Endothelial cell of umbilical vein (primary cell): ENCODE data around the gene TMEM178B. TPM values are rescaled to one million over a fixed set of nuclear protein-coding genes. Genes with fewer than 3 reads are reported as not detected.

Experiments
- BruUV-seq: library from RNA; stranded (reverse); fragments of 400-500 nt; replicated peaks from 2 replicates; lab custom pipeline; 2021; lab: Mats Ljungman, UMichigan
- CTCF ChIA-PET: fragments of 300-600, 350-600 bp; sonication (Branson Sonifier 250); formaldehyde crosslinking; loops from one replicate; lab custom pipeline; 2021; ENCODE audit warnings: antibody characterized with exemption, inconsistent platforms; lab: Charles Lee
- POLR2A ChIA-PET: fragments of 300-600, 350-600 bp; sonication (Branson Sonifier 250); formaldehyde crosslinking; loops from one replicate; lab custom pipeline; 2021; ENCODE audit warnings: antibody characterized with exemption, inconsistent platforms; lab: Charles Lee
- DNase-seq: peaks from one replicate; pipeline ENCODE4 v3.0.0-alpha.2; 2011; ENCODE audit warnings: low read depth, low spot score
- FAIRE-seq: peaks from 2 replicates; lab custom pipeline; 2011; peaks lifted over from hg19 to GRCh38; lab: Jason Lieb, UNC
- H2AFZ ChIP-seq: 2 replicates; pipeline ENCODE4 v1.6.0; 2012; ENCODE audit warnings: low read depth, low read length, control low read depth, inconsistent platforms
- H3K27ac ChIP-seq: 2 replicates; pipeline ENCODE4 v1.5.1; 2011; ENCODE audit warnings: low read depth, mild to moderate bottlenecking, control low read depth, low read length, moderate library complexity; ENCODE audit not compliant: insufficient read depth
- H3K27me3 ChIP-seq, 2 experiments: 2 replicates each; pipeline versions ENCODE4 v1.6.0 to v1.6.1; 2011; ENCODE audit warnings: low read length in 2 of 2, mixed read lengths in 1 of 2; ENCODE audit not compliant: control insufficient read depth in 2 of 2, insufficient read depth in 2 of 2
- H3K36me3 ChIP-seq, 2 experiments: 2 replicates in 1 of 2; 3 replicates in 1 of 2; pipeline ENCODE4 v1.5.1; 2011; ENCODE audit warnings: low read length in 2 of 2, mild to moderate bottlenecking in 1 of 2, moderate library complexity in 1 of 2; ENCODE audit not compliant: control insufficient read depth in 2 of 2, insufficient read depth in 2 of 2; ENCODE audit errors: extremely low read depth in 1 of 2
- H3K4me1 ChIP-seq: 3 replicates; pipeline ENCODE4 v1.5.1; 2011; ENCODE audit warnings: mild to moderate bottlenecking, low read length; ENCODE audit not compliant: control insufficient read depth, insufficient read depth; ENCODE audit errors: extremely low read depth
- H3K4me2 ChIP-seq: 2 replicates; pipeline ENCODE4 v1.6.1; 2011; ENCODE audit warnings: low read length, control low read depth, mixed read lengths; ENCODE audit not compliant: insufficient read depth
- H3K4me3 ChIP-seq, 3 experiments: fragments of 200-600 bp in 1 of 3; sonication (generic), shearing (Covaris generic) in 1 of 3; replicated peaks in 1 of 3; 2 replicates each; pipeline ENCODE4 v1.5.1; 2011 to 2016; ENCODE audit warnings: control low read depth in 3 of 3, low read length in 3 of 3, mild to moderate bottlenecking in 2 of 3, inconsistent platforms in 1 of 3, low read depth in 1 of 3, moderate library complexity in 1 of 3; ENCODE audit not compliant: insufficient read depth in 1 of 3
- H3K79me2 ChIP-seq: 2 replicates; pipeline ENCODE4 v1.6.0; 2012; ENCODE audit warnings: low read length, inconsistent platforms; ENCODE audit not compliant: control insufficient read depth, insufficient read depth
- H3K9ac ChIP-seq: replicated peaks from 2 replicates; pipeline ENCODE3; 2011; ENCODE audit warnings: low read length, control low read depth; ENCODE audit not compliant: insufficient read depth; ENCODE audit errors: extremely low read depth
- H3K9me1 ChIP-seq: replicated peaks from 3 replicates; pipeline ENCODE4 v1.6.0; 2011; ENCODE audit warnings: mild to moderate bottlenecking, low read length; ENCODE audit not compliant: control insufficient read depth, insufficient read depth; ENCODE audit errors: extremely low read depth
- H3K9me3 ChIP-seq: replicated peaks from 2 replicates; pipeline ENCODE4 v1.5.1; 2012; ENCODE audit warnings: low read length, inconsistent platforms; ENCODE audit not compliant: control insufficient read depth, insufficient read depth
- H4K20me1 ChIP-seq: replicated peaks from 2 replicates; pipeline ENCODE3; 2011; ENCODE audit warnings: mild to moderate bottlenecking, low read length; ENCODE audit not compliant: control insufficient read depth, insufficient read depth; ENCODE audit errors: extremely low read depth
- EZH2 ChIP-seq: IDR thresholded peaks from 2 replicates; pipeline ENCODE4 v1.6.1; 2012; ENCODE audit warnings: borderline replicate concordance, low read depth, mild to moderate bottlenecking, moderate library complexity, low read length, inconsistent platforms; ENCODE audit not compliant: severe bottlenecking
- FOS ChIP-seq: IDR thresholded peaks from 2 replicates; pipeline ENCODE4 v1.6.1; 2011; ENCODE audit warnings: mild to moderate bottlenecking, low read length, moderate library complexity, borderline replicate concordance; ENCODE audit not compliant: insufficient read depth
- GATA2 ChIP-seq: IDR thresholded peaks from 2 replicates; pipeline ENCODE4 v1.7.0; 2011; ENCODE audit warnings: low read depth, mild to moderate bottlenecking, moderate library complexity, mixed read lengths, low read length; ENCODE audit not compliant: insufficient read length, insufficient read depth
- JUN ChIP-seq: IDR thresholded peaks from 2 replicates; pipeline ENCODE4 v1.6.1; 2011; ENCODE audit warnings: borderline replicate concordance, low read depth; ENCODE audit not compliant: insufficient read length, insufficient read depth
- MYC ChIP-seq: IDR thresholded peaks from one replicate; pipeline ENCODE4 v1.6.1; 2011; ENCODE audit warnings: mild to moderate bottlenecking, low read depth, low read length
- POLR2A ChIP-seq: IDR thresholded peaks from 2 replicates; pipeline ENCODE4 v1.6.1; 2012; ENCODE audit warnings: low read depth, mild to moderate bottlenecking, control low read depth, low read length
- POLR2AphosphoS5 ChIP-seq: IDR thresholded peaks from 2 replicates; pipeline ENCODE4 v1.6.1; 2012; ENCODE audit warnings: low read depth, mild to moderate bottlenecking, control low read depth, low read length, moderate library complexity; ENCODE audit not compliant: insufficient read depth
- dilution Hi-C: fragments of 300-500 bp; cut with MboI; formaldehyde crosslinking; loops from one replicate; pipeline ENCODE4 v1.15.0; 2019; ENCODE audit warnings: low sequenced_read_pairs; ENCODE audit not compliant: extremely low pct_ligation_motif_present
- intact Hi-C: fragments of 100-400 bp; cut with micrococcal nuclease; formaldehyde crosslinking; loops from one replicate; pipeline ENCODE4 v1.10.0; 2022
- polyA plus RNA-seq, 4 experiments: library from polyadenylated mRNA; depleted of rRNA in 3 of 4; stranded (reverse) in 3 of 4; unstranded in 1 of 4; fragments of >200 nt; gene quantifications; 2 replicates each; pipeline versions ENCODE4 v1.2.1 to v1.2.3, GENCODE V29; 2011 to 2012; ENCODE audit warnings: missing spikeins in 1 of 4
- total RNA-seq: library from RNA; stranded (reverse); gene quantifications from 2 replicates; pipeline ENCODE4 v1.2.3, GENCODE V29; 2021
- TF ChIP-seq, protein P1 (sequence below), 2 donors: IDR thresholded peaks; 1 replicate in 1 of 2; 2 replicates in 1 of 2; pipeline ENCODE4 v1.5.1; 2011; ENCODE audit warnings: low read length in 2 of 2, mild to moderate bottlenecking in 2 of 2, moderate library complexity in 2 of 2, control low read depth in 1 of 2, inconsistent platforms in 1 of 2, low read depth in 1 of 2; ENCODE audit not compliant: insufficient read depth in 1 of 2; ENCODE audit errors: extremely low read depth in 1 of 2
- TF ChIP-seq, protein P2 (sequence below): IDR thresholded peaks from 2 replicates; pipeline ENCODE4 v1.6.1; 2011; ENCODE audit not compliant: insufficient read depth, insufficient read length

Gene TMEM178B
- total and polyA plus RNA-seq, 2 donors (not counting 3 experiments of a cell fraction or from before 2014, with no cell fraction given), result not detected

DNA sequence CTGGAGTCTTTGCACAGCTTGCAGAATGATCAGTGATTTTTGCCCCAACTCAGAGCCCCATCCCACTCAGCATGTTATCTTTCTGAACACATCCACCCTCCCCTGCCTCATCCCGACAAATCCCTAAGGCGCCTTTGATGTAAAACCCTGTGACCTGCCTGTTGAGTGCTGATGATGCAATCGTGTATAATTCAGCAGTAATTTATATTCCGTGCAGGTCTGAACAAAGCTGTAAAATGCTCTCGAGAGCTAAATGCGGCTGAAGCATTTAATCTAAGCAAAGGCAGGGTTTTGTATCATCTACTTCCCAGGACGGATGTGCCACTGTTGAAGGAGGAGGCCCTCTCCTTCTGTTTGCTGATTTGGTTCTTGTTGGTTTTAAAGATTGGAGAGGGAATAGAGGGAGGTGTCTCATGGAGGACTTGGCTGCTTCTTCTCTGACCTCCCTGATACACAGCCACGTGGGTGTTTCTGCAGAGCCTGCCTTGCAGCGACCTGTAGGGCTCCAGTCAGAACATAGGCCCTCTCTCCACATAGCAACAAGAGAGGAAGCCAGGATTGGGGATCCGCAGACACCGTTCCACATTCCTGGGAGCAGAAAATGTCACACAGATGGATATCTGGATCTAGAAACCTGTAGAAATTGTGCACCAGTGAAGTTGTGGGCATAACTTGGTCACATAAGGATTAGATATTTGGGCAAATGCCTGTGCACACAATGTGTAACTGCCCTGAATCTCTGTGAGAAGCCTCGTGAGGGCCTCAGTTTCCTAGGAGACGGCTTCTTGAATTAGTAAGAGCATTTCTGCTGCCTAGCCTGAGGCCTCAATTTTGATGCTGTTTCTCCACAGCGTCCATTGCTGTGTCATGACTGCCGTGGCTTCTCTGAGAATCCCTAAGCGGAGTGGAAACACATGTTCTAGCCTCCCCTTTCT, 387.2 kb downstream of the TMEM178B start:
- no peaks in the 10 kb centered on the region for H3K9me1 ChIP-seq
- no peaks in the 10 kb centered on the region for H3K9me3 ChIP-seq
- no peak overlapping the region for H3K9ac ChIP-seq
- ChIA-PET POLR2A (no interaction called here), CTCF (no interaction called here)
- TF ChIP-seq, protein P1, sequence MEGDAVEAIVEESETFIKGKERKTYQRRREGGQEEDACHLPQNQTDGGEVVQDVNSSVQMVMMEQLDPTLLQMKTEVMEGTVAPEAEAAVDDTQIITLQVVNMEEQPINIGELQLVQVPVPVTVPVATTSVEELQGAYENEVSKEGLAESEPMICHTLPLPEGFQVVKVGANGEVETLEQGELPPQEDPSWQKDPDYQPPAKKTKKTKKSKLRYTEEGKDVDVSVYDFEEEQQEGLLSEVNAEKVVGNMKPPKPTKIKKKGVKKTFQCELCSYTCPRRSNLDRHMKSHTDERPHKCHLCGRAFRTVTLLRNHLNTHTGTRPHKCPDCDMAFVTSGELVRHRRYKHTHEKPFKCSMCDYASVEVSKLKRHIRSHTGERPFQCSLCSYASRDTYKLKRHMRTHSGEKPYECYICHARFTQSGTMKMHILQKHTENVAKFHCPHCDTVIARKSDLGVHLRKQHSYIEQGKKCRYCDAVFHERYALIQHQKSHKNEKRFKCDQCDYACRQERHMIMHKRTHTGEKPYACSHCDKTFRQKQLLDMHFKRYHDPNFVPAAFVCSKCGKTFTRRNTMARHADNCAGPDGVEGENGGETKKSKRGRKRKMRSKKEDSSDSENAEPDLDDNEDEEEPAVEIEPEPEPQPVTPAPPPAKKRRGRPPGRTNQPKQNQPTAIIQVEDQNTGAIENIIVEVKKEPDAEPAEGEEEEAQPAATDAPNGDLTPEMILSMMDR (IDR thresholded peaks at IDR 0.05; ENCODE audit: extremely low read depth in 1 of 2, insufficient read depth in 1 of 2, low read depth in 1 of 2, low read length in 2 of 2), result no peak
- TF ChIP-seq FOS (no peak), POLR2AphosphoS5 (no peak), GATA2 (no peak), POLR2A (no peak), JUN (no peak), EZH2 (no peak), MYC (no peak)
- TF ChIP-seq, protein P2, sequence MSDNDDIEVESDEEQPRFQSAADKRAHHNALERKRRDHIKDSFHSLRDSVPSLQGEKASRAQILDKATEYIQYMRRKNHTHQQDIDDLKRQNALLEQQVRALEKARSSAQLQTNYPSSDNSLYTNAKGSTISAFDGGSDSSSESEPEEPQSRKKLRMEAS, result no peak
- intact Hi-C loops, result no loop called here
- no peaks in the 10 kb centered on the region for H3K27me3 ChIP-seq
- H4K20me1 ChIP-seq, result no peaks in the 10 kb centered on the region
- no peak overlapping the region for H3K27ac ChIP-seq
- H3K79me2 ChIP-seq, result no peaks in the 10 kb centered on the region
- H3K4me3 ChIP-seq, result no peak overlapping the region
- no peak overlapping the region for H3K4me2 ChIP-seq
- no peak for DNase-seq
- H2AFZ ChIP-seq, result no peak overlapping the region
- H3K36me3 ChIP-seq, result no peaks in the 10 kb centered on the region
- H3K4me1 ChIP-seq, result no peaks in the 10 kb centered on the region
- dilution Hi-C loops, result no loop called here
- FAIRE-seq, result no peak
- BruUV-seq, result no TSS peak
